Uterus (tissue), 4 donors: ENCODE measurements around the gene TRPV2. TPM values are rescaled to one million over a fixed set of nuclear protein-coding genes. Genes with fewer than 3 reads are reported as not detected.

Experiments used
- DNase-seq, 2 donors: peaks; one replicate each; pipeline ENCODE4 v3.0.0-alpha.2; 2019 to 2020
- H3K27ac ChIP-seq, 2 donors: fragments of 200-600 bp; sonication (generic); 1 replicate in 1 of 2; 2 replicates in 1 of 2; pipeline ENCODE4 v1.5.1; 2016 to 2018
- H3K27me3 ChIP-seq, 2 donors: fragments of 200-600 bp; sonication (generic); one replicate each; pipeline ENCODE4 v1.5.1; 2018 to 2019; ENCODE audit warnings: control low read depth in 1 of 2
- H3K36me3 ChIP-seq, 2 donors: fragments of 200-600 bp; sonication (generic); one replicate each; pipeline ENCODE4 v1.5.1; 2019; ENCODE audit warnings: control low read depth in 1 of 2
- H3K4me1 ChIP-seq, 2 donors: fragments of 200-600 bp; sonication (generic); one replicate each; pipeline ENCODE4 v1.5.1; 2018 to 2019; ENCODE audit warnings: control low read depth in 1 of 2
- H3K4me3 ChIP-seq, 2 donors: fragments of 200-600 bp; sonication (generic); 1 replicate in 1 of 2; 2 replicates in 1 of 2; pipeline ENCODE4 v1.5.1; 2018 to 2019; ENCODE audit warnings: mild to moderate bottlenecking in 1 of 2
- H3K9me3 ChIP-seq, 2 donors: fragments of 200-600 bp; sonication (generic); one replicate each; pipeline ENCODE4 v1.5.1; 2019; ENCODE audit warnings: control low read depth in 1 of 2
- CTCF ChIP-seq, 4 experiments: fragments of 200-600 bp in 2 of 4; fragments of 450-650 bp in 2 of 4; sonication (generic) in 2 of 4; IDR thresholded peaks; one replicate each; pipeline ENCODE4 v1.5.1; 2016 to 2019; ENCODE audit warnings: antibody characterized with exemption in 4 of 4, mild to moderate bottlenecking in 2 of 4, moderate library complexity in 1 of 4
- POLR2A ChIP-seq, 2 donors: fragments of 450-650 bp; IDR thresholded peaks; one replicate each; pipeline ENCODE4 v1.6.1; 2016; ENCODE audit warnings: antibody characterized with exemption in 2 of 2, mild to moderate bottlenecking in 1 of 2, moderate library complexity in 1 of 2
- intact Hi-C: fragments of 100-400 bp; cut with DNase I; formaldehyde crosslinking; loops from one replicate; pipeline ENCODE4 v1.15.1; 2023; ENCODE audit warnings: low total_unique reads
- total RNA-seq, 4 donors: library from RNA; depleted of rRNA in 3 of 4; stranded (reverse); fragments of >200 nt in 3 of 4; gene quantifications; one replicate each; pipeline versions ENCODE4 v1.1.0 to v1.2.4, GENCODE V29; 2014 to 2023
- donor health status: DM: yes; HTN: yes; CAD: no.

TRPV2 gene
- 10 to 100 TPM in 2 of 4 donors, 1 to 10 TPM in 2; 6.2 to 26.2 (median 12.9) TPM for total RNA-seq

- intact Hi-C loops = no loop called here
- no peaks in the 10 kb centered on the region for H3K36me3 ChIP-seq
- peaks cover 0 to 11% of the 10 kb centered on the region in 2 donors for H3K4me1 ChIP-seq
- TF ChIP-seq CTCF (IDR thresholded peaks at IDR 0.05) (peak in 3 of 4 experiments; percentile 20 to 30 (median 22)), POLR2A (IDR thresholded peaks at IDR 0.05) (no peak)
- no peaks in the 10 kb centered on the region for H3K27me3 ChIP-seq
- H3K4me3 ChIP-seq = peak within 1 kb of the TSS; percentile 39 to 55
- H3K9me3 ChIP-seq = no peaks in the 10 kb centered on the region
- peak in 1 of 2 donors; percentile 37 for DNase-seq
- peak within 1 kb of the TSS; percentile 76 to 82 for H3K27ac ChIP-seq
Measured at GRCh38 chr17:16415031-16415924, at the start of gene TRPV2. Gene TRPV2, plus strand, starts transcription at chr17:16415571. Its CDS starts 2,098 bp downstream, at chr17:16417669.

GRCh38 chr17:16371742-16372141 lies 43.6 kb upstream of the TRPV2 start:
- Histone ChIP-seq H3K9me3 (no peaks in the 10 kb centered on the region), H3K36me3 (no peaks in the 10 kb centered on the region), H3K4me1 (no peaks in the 10 kb centered on the region), H3K4me3 (no peak overlapping the region), H3K27ac (no peak overlapping the region), H3K27me3 (no peaks in the 10 kb centered on the region)
- no peak for DNase-seq
- TF ChIP-seq POLR2A (IDR thresholded peaks at IDR 0.05) (no peak), CTCF (IDR thresholded peaks at IDR 0.05) (no peak)
- intact Hi-C loops = no loop called here

GRCh38 chr17:16374146-16374938 lies 41.0 kb upstream of the TRPV2 start:
- Histone ChIP-seq H3K36me3 (no peaks in the 10 kb centered on the region), H3K9me3 (no peaks in the 10 kb centered on the region), H3K27ac (no peak overlapping the region), H3K4me1 (no peaks in the 10 kb centered on the region), H3K4me3 (no peak overlapping the region), H3K27me3 (no peaks in the 10 kb centered on the region)
- intact Hi-C loops = no loop called here
- no peak for DNase-seq
- no peak for TF ChIP-seq POLR2A (IDR thresholded peaks at IDR 0.05)
- TF ChIP-seq CTCF (IDR thresholded peaks at IDR 0.05) = no peak

- Histone ChIP-seq H3K27ac (no peak overlapping the region), H3K36me3 (no peaks in the 10 kb centered on the region), H3K27me3 (no peaks in the 10 kb centered on the region), H3K9me3 (no peaks in the 10 kb centered on the region), H3K4me1 (peaks cover 0 to 6% of the 10 kb centered on the region in 2 donors), H3K4me3 (no peak overlapping the region)
- no peak for DNase-seq
- no peak for TF ChIP-seq CTCF (IDR thresholded peaks at IDR 0.05)
- TF ChIP-seq POLR2A (IDR thresholded peaks at IDR 0.05) = no peak
- intact Hi-C loops = no loop called here
Measured at GRCh38 chr17:16377941-16378341, 37.4 kb upstream of the TRPV2 start.
